Stimulated activated CD8-positive, alpha-beta memory T cell treated with anti-CD3 and anti-CD28 coated beads, Interleukin-7, amount 100 ng/mL, for 48 hours (primary cell): ENCODE measurements around the gene SLC25A21.

Experiments used
- DNase-seq, 2 donors: peaks; one replicate each; pipeline ENCODE4 v3.0.0-alpha.2; 2020; ENCODE audit warnings: low read depth in 1 of 2; ENCODE audit errors: extremely low read depth in 1 of 2

SLC25A21 gene

DNA sequence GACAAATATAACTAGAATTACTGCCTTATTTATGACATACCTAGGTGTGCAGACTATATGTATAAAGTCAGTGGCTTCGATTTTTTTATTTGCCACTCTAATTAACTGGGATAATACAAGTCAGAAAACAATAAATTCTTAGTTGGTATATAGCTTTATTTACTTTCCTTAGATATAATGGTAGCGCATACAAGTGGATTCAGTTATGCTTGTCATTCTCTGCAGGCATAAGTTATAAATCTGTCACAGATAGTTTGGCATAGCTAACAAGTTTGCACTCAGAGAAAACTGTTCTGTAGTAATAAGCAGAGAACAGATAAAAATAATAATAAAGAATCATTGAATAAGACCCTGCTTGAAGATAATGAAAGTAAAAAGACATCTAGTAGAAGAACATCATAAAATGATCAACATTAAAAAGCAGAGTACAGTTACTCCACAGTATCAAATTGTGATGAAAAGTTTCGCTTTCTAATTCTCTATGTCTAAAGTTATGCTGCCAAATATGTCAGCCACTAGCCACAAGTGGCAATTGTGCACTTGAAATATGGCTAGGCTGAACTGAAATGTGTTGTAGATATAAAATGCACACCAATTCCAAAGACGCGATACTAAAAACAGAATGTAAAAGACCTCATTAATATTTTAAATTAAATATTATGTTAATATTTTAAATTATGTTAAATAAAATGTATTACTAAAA lies 224.1 kb downstream of the SLC25A21 start:
- no peak for DNase-seq

DNA sequence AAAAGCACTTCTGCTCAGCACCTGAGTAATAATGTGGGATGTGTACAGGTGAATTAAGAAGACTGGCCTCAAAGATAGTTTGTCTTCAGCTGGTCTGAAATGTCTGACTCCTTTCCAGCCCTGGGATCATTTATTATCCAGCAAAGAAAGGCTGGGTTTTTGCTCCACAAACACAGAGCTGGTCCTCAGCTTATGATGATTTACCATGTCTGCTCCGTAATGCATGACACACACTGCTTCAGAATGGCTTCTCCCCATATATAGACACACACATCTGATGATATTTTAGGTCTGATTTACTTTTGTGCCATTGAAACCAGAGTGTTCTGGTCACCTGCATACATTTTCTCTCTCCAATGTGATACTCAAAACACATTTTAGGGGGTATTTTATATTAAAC lies 225.0 kb downstream of the SLC25A21 start:
- DNase-seq = no peak

DNA sequence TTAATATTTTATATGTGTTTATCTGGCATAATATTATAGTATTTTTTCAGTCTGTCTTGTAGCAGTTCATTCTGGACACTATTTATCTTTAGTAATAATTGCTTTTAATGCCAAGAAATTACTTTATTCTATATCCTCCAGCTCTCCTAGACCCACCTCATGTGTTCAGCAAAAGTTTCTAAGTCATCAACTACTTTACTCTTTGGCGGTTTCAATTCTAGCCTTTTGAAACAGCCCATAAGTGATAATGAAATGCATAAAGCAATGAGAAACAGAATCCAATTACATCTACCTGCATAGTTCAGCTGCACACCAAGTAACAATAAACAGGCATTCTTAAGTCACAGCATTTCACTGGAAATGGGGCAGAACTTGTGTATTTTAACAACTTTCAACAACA lies 225.5 kb downstream of the SLC25A21 start:
- DNase-seq = no peak

DNA sequence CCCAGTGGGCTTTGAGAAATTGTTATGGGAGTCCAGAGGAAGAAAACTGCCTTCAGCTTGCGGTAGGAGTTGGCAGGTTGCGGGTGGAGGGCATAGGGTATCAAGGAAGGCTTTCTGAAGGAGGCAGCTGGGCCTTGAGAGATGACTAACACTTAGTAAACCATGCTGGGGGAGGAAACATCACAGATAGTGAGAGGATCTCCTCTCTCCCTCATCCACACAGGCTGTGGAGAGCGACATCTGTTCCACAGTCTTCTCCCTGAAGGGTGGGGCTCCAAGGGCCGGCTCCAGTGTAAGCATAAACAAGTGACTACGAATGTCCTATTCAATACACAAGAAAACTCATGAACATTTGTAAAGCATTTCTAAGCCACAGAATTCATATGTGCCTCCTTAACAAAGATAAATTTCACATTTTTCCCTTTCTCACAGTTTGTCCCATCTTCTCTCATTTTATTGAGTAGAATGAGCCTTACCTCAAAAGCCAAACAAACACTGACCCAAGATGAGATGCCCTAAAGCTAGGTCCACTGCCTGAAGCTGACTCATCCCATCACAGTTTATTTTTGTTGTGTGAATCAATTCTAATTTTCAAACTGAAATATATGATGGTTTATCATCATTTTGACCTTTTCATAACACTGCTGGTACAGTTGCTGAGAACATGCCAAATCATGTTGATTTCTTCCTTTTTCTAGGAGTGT lies 227.9 kb downstream of the SLC25A21 start:
- no peak for DNase-seq

DNA sequence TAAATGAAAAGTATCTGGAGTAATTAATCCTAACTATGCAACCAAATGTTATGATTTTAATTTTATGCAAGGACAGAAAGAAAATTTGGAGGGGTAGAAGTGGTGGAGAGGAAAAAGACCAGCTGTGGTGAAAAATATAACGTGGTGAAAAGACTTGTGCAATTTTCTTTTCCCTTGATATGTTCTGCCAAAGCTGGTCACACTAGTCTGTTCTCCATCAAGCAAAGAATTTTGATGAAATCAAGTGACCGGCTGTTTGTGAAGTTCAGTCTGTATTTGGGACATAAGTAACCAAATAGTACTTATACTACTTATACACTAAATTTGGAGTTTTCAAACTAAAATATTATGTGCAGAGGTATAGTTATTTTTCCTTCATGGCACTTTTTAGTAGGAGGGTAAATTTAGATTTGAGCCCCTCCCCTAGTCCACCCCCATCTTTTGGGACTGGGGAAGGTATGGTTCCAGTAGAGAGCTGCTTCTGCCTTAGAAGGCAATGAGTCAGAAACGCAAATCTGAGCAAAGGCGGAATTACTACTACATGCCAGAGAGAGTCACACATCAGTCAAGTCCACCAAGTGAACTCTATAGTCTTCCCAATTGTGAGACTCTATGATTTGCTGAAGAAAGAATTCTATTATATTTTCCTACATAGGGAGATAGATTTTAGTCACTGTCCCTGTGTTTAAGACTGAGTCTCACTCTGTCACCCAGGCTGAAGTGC lies 229.7 kb downstream of the SLC25A21 start:
- no peak for DNase-seq

DNA sequence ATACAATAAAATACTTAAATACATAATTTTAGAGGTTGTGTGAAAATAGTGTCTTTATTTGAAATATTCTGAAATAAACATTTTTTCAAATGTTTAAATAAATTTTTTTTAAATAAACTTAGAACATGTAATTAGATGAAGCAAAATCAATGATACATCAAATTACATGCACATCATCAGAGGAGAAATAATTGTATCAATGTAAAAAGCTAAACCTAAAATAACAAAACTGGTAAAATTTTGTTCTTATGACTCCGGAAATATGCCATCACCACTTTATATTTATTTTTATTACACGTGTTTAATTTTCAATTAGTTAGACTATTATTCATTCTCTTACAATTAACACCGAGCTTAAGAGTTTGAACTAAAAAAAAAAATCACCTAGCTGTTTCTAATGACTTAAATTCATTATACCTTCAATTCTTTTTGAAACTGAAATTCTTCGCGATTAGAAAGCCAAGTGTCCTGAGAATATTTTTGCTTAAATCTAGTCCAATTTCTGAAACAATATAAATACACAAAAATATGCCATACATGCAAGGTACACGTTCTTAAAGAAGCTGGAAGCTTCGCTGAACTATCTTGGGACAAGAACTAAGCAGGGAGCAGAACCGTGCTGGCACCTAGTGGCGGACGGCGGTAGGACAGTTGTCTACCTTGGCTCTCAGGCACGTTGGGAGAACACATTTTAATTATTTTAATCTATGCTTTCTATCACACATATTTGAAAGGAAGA lies 230.5 kb downstream of the SLC25A21 start:
- DNase-seq = peak; percentile 5 to 17

DNA sequence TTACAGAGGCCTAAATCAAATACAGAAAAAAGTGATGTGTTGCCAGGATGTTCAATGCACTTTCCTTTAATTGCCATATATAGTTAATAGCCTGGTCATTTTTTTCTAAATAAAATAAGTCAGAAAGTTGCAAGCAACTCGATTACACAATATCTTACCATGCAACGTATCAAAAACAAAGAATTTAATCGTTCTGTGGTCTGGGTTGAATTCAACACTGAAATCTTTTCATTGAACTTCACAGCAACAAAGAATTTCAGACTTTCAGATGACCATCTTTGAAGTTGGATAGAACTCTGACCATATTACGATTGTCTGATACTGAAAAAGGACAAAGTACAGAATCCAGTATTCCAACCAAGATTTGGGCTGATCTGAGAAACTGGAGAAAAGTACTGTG lies 231.9 kb downstream of the SLC25A21 start:
- no peak for DNase-seq

DNA sequence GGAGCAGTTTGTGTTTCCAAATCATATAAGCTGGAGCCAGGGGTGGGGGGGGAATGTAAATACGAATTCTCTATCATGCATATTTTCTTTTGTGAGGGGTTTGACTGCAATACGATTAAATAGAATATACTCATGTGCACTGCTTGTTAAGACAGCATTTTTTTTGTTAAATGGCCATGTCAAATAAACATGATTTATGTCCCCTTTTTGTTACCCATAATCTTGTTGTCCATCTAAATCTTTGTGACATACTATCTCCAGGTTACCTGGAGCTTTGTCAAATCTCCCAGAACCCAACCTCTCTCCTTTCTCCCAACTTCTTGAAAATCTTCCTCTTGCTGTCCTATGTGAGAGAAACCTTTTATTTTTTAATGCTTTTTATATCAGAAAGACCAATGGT lies 233.1 kb downstream of the SLC25A21 start:
- DNase-seq = no peak

DNA sequence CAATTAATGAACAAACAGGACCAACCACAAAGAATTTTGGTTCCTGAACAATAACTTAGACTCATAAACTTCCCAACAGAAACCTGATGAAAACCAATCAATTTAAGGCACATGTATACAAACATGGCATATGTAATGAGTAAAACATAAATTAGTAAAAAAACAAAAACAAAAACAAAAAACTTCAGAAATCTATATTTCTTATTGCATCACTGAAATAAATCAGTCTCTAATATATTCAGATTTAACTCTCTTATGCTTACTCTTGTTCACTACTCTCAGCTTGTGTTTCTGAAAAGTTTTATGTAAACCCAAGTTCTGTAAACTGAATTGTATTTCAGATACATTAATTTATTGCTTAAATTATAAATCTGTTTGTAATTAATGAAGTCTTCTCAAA lies 233.7 kb downstream of the SLC25A21 start:
- no peak for DNase-seq

DNA sequence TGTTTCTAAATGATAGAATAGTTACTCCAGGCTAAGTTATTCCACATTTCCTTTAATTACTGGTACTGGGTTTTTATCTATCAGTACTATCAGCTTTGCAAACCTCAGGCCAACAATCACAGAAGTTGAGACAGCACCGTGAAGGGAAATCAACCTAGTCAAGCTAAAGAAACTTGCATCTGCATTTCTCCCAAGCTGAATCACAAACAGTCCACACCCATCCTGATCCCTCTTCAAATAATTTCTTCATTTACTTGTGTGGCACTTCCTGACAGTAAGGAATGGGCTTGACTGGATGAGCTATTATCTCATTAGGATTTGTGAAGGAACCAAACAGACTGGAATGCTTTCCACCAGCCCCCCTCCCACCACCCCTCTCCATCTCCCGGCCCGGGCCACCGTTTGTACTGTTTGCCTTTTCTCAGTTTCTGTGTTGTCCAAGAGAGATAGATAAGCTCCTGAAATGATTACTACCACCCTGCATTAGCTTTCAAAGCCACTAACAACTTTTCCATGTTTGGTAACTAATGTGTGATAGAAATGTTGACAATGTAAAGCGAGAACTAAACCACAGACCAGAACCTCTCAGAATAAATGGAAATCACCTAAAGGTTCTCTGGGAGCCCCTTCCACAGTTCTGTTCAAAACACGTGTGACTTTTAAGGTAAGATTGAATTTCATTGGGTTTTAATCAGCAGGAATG lies 236.3 kb downstream of the SLC25A21 start:
- no peak for DNase-seq

DNA sequence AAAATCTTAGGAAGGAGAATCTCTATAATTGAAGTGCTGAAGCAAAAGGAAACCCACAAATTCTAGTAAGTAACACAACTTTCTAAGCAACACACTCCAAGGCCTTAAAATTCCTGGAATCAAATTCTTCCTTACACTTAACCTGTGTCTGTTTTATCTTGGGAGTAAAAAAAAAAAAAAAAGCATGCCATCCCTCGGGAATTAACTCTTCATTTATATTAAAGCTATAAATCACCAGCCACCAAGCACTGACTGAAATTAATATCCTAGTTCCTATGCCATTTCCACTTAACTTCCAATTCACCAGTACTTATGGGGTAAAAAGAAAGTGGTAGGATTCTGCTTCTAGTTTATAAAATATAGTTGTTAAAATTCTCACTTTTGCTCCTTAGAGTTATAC lies 238.1 kb downstream of the SLC25A21 start:
- DNase-seq = no peak

DNA sequence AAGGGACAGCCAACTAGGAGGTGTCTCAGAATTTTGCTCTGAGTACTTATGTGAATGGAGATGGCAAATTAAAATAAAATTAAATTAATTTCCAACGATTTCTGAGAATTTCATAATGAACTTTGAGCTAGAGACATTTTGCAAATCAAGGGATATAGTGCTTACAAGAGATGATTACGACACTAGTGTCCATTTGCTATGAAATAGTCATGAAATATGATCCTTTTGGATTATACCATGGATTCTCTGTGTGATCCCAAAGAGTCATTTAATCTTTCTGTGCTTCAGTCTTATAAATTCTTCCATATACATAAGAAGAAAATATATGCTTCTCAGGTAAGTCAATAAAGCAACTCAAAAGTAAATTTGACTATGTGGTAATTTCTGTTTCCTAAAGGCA lies 240.6 kb downstream of the SLC25A21 start:
- no peak for DNase-seq

DNA sequence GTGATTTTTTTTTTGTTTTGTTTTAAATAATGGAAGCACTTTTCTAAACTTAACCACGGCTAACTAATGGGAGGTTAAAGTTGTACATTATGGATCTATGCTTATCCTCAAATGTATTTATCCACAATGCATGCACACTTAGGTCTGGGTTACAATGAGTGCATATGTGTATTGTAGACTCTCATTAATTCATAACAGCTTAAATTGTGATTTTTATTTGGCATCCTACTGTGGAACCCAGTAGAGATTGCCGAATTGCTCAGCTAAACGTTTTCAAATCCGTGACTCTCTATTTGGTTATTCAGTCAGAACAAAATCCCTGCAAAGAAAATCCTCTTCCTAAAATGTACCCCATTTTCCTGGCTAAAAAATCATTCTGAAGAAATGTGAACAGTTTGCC lies 244.0 kb downstream of the SLC25A21 start:
- no peak for DNase-seq

DNA sequence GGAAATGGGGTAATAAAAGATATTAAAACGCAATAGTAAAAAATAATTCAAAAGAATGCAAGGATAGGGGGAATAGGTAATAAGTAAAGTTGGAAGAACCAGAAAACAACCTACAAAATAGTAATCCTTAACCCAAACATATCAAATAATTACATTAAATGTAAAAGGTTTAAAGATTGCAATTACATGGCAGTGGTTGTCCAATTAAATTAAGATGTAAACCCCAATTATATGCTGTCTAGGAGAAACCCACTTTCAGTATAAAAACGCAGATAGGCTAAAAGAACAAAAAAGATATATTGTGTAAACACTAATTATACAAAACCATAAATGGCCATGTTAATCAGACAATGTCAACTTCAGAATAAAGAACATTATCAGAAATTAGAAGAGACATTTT lies 247.3 kb downstream of the SLC25A21 start:
- DNase-seq = no peak

DNA sequence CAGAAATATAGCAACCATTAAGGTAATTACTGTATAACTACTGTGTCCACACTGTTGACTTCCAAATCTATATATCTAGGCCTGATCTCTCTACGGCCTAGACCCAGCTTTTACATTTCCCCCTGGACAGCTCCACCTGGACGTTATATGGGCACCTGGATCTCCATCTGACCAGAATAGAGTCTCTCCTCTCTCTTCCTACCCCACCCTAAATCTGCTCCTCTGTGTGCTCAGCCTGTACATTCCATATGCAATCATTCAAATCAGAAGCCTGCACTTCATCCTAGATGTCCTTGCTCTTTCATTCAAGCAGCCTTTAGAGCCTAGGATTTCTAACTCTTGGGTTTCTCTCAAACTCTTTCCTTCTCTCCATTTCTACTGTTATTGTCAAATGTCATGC lies 255.7 kb downstream of the SLC25A21 start:
- no peak for DNase-seq

DNA sequence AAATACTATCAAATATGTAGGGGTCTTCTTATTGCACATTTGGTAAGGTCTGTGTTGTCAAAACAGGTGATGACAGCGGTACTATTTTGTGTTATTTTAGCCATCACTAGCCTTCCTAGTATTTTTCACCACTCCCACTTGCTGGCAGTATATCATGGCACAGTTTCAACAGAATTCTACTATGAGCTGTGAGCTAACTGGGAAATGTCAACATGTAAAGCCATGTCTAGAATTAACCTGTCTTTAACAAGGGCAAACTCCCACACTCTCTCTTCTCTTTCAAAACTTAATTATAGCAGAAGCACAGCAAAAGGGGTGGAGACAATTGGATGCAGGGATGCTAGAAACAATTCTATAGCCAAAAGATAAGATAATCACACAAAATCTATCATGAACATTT lies 257.3 kb downstream of the SLC25A21 start:
- DNase-seq = no peak

DNA sequence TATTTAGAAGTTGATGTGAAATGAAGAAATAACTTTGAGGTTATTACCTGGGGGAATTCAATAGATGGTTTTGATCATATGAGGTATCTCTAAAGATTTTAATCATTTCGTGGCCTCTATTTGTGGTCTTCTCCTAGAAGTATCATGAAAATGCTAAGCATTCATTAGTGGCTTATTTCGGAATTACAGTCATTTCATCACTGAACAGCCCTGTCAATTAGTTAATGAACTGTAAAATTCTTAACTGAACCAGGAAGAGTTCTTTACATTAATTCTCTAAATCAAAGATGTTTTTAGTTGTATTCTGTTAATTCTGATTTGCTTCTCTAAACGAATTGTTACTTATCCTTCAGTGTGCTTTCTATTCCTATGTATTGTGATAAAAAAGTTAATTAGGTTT lies 261.8 kb downstream of the SLC25A21 start:
- DNase-seq = no peak

DNA sequence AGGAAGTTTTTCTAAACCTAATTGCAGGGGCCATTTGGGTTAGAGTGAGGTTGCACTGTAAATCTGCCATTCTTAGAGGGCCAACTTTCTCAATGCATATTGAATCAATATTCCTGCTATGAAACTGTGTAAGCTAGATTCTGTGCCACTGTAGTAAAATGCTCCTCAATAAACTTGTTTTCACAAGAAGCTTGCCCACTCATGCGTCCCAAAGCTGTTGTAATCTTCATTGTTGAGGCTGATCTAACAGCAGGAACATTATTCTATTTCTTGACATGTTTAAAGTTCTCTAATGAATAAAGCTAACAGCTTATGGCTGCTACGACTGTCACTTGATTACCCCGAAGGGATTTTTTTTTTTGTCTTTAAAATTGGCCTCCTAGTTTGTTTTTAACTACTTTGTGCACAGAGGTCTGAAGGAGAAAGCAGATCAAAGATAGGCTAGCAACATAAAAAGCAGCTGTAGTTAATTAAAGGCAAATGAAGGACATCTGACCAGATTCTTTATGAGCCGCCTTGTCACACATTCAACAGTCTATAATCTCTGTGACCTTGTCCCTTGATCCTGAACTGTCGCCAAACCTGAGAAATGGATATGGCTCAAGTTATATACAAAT lies 267.0 kb downstream of the SLC25A21 start:
- no peak for DNase-seq

DNA sequence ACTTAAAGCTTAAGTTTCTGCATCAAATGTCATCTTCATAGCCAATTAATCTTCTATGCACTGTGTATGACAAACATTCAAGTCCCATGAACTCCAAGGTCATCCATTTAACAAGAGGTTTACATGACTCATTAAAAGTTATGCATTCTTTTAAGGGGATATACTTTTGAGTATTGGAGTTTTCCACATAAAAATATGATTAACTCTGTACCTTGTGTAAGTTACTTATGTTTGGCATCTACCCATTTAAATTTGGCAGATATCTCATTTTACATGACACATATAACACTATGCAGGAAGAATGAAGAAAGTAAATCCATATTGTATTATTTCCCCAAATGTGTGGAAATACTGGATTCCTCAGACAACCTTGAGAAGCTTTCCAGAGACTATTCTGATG lies 270.5 kb downstream of the SLC25A21 start:
- no peak for DNase-seq

DNA sequence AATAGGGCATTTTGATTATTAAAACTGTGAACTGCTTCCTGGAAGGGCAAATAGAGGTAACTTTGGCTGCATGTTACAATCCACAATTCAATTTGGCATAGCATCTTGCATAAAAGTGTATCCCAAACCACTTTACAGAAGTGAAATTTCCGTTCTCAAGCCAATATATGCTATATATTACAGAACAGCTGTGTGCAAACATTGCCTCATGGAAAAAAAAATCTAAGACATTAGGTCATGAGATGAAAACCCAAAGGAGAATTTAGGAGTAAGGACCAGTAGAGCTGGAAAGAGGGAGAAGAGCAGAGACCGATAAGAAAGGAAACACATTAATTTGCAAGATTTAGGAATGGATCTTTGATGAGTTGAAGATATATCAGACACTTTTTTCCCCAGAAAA lies 271.6 kb downstream of the SLC25A21 start:
- DNase-seq = no peak
